Measurements from ENCODE around the gene UBL7. TPM values are rescaled to one million over a fixed set of nuclear protein-coding genes. Genes with fewer than 3 reads are reported as not detected.

Gene UBL7
- total RNA-seq, 1 experiment from 2014 or later, result 47.5 TPM

GRCh38 chr15:74414081-74414580 is 46.8 kb downstream of the UBL7 start:
- peaks cover 11 to 16% (median 13%) of the 10 kb centered on the region in 3 experiments for H3K36me3 Mint-ChIP-seq (ENCODE audit: insufficient read depth in 1 of 3, low read depth in 3 of 3)
- no peak overlapping the region for H3K9ac ChIP-seq (ENCODE audit: extremely low read depth, insufficient read length, low read length)
- H2BK15ac ChIP-seq (ENCODE audit: low read depth, low read length), result no peak overlapping the region
- no peak overlapping the region for H3T11ph ChIP-seq (ENCODE audit: low read length)
- no peaks in the 10 kb centered on the region for H3K27me3 Mint-ChIP-seq (ENCODE audit: low read depth)
- H2BK20ac ChIP-seq (ENCODE audit: low read depth, low read length, poor library complexity, severe bottlenecking), result no peak overlapping the region
- no peaks in the 10 kb centered on the region for H3K27me3 ChIP-seq (ENCODE audit: insufficient read depth, low read length)
- H3K27ac ChIP-seq (ENCODE audit: insufficient read length, low read depth, low read length), result no peak overlapping the region
- no peak overlapping the region for H3K18ac ChIP-seq (ENCODE audit: insufficient read length, low read depth, low read length)
- no peaks in the 10 kb centered on the region for H3K79me2 ChIP-seq (ENCODE audit: insufficient read depth, low read length)
- no peak overlapping the region for H3K56ac ChIP-seq (ENCODE audit: insufficient read length, low read depth, low read length)
- no peak for DNase-seq
- no peaks in the 10 kb centered on the region for H3K79me1 ChIP-seq (ENCODE audit: insufficient read depth, low read depth, low read length, poor library complexity, severe bottlenecking)
- H4K8ac ChIP-seq (replicated peaks; ENCODE audit: insufficient read length, low read depth, low read length), result no peak overlapping the region
- no peaks in the 10 kb centered on the region for H3K4me1 ChIP-seq (ENCODE audit: insufficient read depth, low read length)
- H3K9me3 ChIP-seq (ENCODE audit: control insufficient read depth, low read depth, low read length), result no peaks in the 10 kb centered on the region
- no peaks in the 10 kb centered on the region; a peak in 1 of 4 replicates for H3K4me1 Mint-ChIP-seq
- no peak overlapping the region for H3K14ac ChIP-seq (ENCODE audit: insufficient read depth, low read length)
- no peak overlapping the region for H4K5ac ChIP-seq (ENCODE audit: insufficient read length, low read depth, low read length)
- no CpG with 5 or more reads among the region's 5 CpGs for WGBS (ENCODE audit: extremely low coverage, insufficient read length, low lambda C conversion rate)
- TF ChIP-seq CTCF (conservative IDR thresholded peaks at IDR 0.05), result no peak
- H2AFZ ChIP-seq (ENCODE audit: low read length), result no peak overlapping the region
- H2BK12ac ChIP-seq (ENCODE audit: insufficient read length, low read depth, low read length), result no peak overlapping the region
- H4K91ac ChIP-seq (ENCODE audit: insufficient read length, low read depth, low read length), result no peak overlapping the region
- no peak overlapping the region for H3K4me3 Mint-ChIP-seq
- no peak overlapping the region for H2AK5ac ChIP-seq (ENCODE audit: insufficient read length, low read length)
- no peak overlapping the region for H3K4ac ChIP-seq (ENCODE audit: low read depth, low read length)
- no peaks in the 10 kb centered on the region for H3K23me2 ChIP-seq (ENCODE audit: insufficient read length, low read depth, low read length, poor library complexity, severe bottlenecking)
- no peak overlapping the region for H2BK120ac ChIP-seq (ENCODE audit: low read depth, low read length, poor library complexity, severe bottlenecking)
- H4K20me1 ChIP-seq (ENCODE audit: control insufficient read depth, insufficient read depth, insufficient read length), result no peaks in the 10 kb centered on the region
- H3K27ac Mint-ChIP-seq, result no peak overlapping the region
- H3K9me3 Mint-ChIP-seq, result no peaks in the 10 kb centered on the region
- H2BK5ac ChIP-seq (ENCODE audit: insufficient read length, low read length), result no peak overlapping the region
- H3K23ac ChIP-seq (ENCODE audit: insufficient read length, low read depth, low read length), result no peak overlapping the region
- H3K4me2 ChIP-seq (ENCODE audit: insufficient read depth, insufficient read length, low read length), result no peak overlapping the region

Data from H9 (cell line).